A204.1 (cell line): Measurements from ENCODE around the gene ZNF622.

ENCODE experiments used
- FAIRE-seq: peaks from 2 replicates; lab custom pipeline; 2012; peaks lifted over from hg19 to GRCh38; lab: Jason Lieb, UNC

Gene ZNF622

DNA sequence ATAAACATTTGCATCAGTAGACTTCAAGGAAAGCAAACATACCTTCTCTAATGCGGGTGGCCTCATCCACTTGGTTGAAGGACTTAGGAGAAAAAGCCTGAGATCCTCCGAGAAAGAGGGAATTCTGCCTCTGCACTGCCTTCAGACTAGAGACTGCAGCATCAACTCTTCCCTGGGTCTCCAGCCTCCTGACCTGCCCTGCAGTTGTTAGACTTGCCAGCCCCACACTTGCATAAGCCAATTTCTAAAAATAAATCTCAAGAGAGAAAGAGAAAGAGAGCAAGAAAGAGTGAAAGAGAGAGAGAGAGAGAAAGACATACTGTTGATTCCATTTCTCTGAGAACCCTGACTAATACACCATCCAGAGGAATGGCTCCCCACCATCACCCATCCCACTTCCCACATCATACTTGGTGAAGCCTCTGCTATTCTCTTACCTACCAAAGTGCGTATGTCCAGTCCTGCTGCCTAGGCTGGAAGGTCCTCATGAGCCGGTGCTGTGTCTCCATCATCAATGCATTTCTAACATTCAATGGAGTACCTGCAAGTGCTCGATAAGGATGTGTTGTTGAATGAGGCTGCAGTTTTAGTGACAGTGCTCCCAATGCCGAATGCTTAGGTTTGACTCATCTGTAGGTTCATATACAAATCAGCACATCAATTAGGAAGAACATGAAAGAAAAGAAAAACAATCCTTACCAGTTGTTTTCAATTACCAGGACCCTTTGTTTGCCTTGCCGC, 35.1 kb downstream of the ZNF622 start:
- FAIRE-seq = no peak

DNA sequence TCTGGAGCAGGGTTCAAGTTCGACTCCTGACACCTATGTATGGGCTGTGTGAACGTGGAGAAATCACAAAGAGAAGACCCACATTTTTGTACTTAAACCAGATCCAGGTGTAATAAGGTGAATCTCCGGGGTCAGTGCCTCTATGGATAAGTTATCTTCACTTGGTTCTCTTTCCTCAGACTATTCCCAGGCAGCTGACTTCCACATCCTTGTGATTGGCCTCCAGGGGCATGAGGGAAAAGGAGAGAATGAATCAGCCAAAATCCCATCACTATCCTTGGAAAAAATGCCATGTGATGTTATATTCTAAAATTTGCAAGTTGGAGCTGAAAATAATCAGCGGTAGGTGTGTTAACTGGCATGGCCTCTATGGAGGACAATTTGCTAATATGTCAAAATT, 37.2 kb downstream of the ZNF622 start:
- FAIRE-seq = no peak

GRCh38 chr5:16427587-16427986, 38.0 kb downstream of the ZNF622 start:
- no peak for FAIRE-seq

- FAIRE-seq = no peak
Measured at GRCh38 chr5:16418471-16418922, 47.1 kb downstream of the ZNF622 start.

GRCh38 chr5:16417398-16418074, 48.1 kb downstream of the ZNF622 start:
- no peak for FAIRE-seq

DNA sequence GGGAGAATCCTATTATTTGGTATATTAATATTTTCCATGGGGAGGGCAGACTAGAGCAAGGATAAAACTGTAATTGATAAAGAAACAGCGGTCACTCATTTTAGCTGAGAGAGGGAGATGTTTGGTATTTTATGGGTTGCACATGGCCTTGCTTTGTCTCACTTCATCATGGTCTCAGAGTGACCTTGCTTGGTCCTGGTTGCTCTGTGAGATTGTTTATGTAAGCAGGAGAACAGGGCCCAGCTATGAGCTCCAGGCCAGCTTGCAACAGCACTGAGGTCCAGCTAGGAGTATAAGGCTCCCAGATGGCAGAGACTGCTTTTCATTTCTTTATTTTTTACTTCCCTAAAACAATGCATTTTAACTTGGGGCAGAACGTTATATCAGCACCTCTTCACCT, 50.7 kb downstream of the ZNF622 start:
- FAIRE-seq = no peak

DNA sequence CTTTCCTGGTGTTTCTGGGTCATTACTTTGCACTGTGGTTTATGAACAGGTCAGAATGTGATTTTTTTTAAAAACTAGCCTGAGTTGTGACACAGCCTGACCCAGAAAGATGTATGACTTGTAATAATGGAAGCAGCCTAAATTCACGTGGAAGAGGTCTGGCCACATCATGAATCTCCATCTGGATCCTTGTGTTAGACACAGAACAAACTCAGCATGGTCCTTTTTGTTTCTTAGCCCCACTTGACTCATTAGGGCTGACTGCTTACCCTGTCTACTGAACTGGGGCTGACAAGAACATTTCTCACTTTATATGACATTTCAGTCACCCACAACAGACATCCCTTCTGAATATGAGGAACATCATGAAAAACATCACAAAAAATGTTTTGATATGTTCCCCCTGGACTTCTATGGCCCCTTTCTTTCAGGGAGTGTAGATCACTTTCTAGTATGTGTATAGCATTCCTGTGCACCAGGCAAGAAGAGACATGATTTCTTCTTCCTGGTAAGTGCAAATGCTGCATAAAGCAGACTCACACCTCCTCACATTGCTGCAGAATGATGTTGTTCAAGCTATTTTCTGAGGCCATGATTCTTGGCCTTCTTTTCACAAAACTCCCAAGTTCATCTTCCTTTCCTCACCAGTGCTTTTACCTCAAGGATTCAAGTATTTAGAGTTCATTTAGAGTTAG, 52.3 kb downstream of the ZNF622 start:
- no peak for FAIRE-seq

GRCh38 chr5:16412556-16412955, 53.0 kb downstream of the ZNF622 start:
- FAIRE-seq = no peak

- FAIRE-seq = no peak
Measured at GRCh38 chr5:16411741-16412455, 53.7 kb downstream of the ZNF622 start.

DNA sequence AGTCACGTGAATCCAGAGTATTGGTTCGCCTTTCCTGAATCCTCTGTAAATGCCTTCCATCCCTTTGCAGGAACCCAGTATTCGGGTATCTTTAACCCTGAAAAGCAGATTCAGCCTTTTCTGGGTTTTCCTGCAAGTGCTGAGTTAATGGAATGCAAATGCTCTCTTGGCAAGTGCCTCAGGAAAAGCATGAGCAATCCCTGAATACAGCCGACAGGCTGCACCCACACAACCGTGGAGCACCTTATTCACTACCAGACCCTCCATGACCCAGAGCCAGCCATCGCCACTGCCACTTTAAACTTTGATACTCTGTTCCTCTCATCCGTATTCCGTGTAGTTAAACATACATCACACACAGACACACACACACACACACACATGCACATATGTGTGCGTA, 54.4 kb downstream of the ZNF622 start:
- no peak for FAIRE-seq

DNA sequence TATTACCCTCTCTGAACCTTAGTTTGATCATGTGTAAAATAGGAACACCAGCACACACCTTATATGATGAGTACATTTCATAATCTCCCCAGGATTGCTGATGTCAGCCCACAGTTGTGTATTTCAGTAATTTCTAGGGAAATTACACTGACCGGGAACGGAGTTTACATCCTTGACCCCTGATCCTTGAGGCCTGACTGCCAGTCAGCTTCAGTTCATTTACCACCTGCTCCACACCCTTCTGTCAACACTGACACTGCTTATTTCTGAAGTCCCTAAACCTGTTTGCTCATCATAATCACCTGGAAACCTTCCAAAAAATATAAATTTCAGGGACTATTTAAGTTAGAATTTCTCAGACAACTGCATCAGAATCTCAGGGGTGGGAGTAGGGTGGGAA, 55.3 kb downstream of the ZNF622 start:
- no peak for FAIRE-seq

GRCh38 chr5:16406630-16407029, 59.0 kb downstream of the ZNF622 start:
- FAIRE-seq = no peak

- FAIRE-seq = no peak
Measured at GRCh38 chr5:16406023-16406422, 59.6 kb downstream of the ZNF622 start.
